GM18519 (cell line): ENCODE measurements around the gene TBX5.

Source experiments
- ATAC-seq: cut with Tn5 transposase; IDR thresholded peaks from one replicate; pipeline ENCODE4 v1.9.1; 2021; ENCODE audit warnings: mild to moderate bottlenecking, moderate library complexity; ENCODE audit not compliant: unreplicated experiment, low FRiP score

The TBX5 gene

GRCh38 chr12:114406984-114407841 lies 1.3 kb upstream of the TBX5 start:
- no peak for ATAC-seq

GRCh38 chr12:114406316-114406983 lies 506 bp upstream of the TBX5 start:
- no peak for ATAC-seq

DNA sequence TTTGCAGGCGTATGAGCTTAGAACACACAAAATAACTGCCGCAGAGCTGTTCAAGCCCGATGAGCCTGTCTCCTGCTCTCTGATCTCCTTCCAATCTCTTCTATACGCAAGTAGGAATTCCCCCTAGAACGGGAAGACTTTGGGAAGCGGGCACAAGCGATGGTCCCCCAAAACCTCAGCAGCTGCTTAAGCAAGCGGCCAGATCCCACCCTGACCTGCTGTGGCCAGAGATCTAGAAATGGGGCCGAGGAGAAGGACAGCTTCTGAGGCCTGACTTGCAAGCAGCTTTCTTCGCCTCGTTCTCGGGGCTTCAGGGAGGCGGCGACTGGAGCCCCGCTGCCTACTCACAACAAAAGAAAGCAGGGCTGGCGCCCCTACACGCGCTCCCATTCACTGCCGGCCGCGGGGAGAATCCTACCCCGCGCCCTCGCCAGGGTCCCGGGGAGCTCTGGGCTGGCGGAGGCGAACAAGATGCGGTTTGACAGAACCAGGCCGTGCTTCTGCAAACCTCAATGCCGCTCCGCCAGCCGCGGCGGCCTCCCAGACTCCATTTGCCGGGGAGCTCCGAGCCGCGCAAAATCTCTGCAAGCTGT lies 922 bp downstream of the TBX5 start:
- no peak for ATAC-seq

- ATAC-seq = no peak
Measured at GRCh38 chr12:114404083-114404925, 1.6 kb downstream of the TBX5 start.

DNA sequence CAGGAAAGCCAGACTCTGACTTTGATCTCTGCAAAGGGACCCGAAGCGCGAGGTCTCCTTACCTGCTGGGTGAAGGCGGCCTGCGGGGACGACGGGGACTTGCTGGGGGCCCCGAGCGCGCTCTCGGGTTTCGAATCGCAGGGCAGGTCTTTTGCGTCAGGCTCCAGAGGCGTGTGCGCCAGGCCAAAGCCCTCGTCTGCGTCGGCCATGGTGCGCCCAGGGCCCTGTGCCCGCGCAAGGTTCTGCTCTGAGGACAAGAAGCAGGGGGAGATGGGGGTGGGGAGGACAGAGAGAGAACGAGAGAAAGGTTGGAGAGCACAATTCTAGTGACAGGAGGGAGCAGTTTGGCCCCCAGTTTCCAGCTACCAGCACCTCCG lies 2.3 kb downstream of the TBX5 start:
- no peak for ATAC-seq

- no peak for ATAC-seq
Measured at GRCh38 chr12:114403011-114403689, 2.8 kb downstream of the TBX5 start.

- ATAC-seq = no peak
Measured at GRCh38 chr12:114402084-114402717, 3.7 kb downstream of the TBX5 start.

DNA sequence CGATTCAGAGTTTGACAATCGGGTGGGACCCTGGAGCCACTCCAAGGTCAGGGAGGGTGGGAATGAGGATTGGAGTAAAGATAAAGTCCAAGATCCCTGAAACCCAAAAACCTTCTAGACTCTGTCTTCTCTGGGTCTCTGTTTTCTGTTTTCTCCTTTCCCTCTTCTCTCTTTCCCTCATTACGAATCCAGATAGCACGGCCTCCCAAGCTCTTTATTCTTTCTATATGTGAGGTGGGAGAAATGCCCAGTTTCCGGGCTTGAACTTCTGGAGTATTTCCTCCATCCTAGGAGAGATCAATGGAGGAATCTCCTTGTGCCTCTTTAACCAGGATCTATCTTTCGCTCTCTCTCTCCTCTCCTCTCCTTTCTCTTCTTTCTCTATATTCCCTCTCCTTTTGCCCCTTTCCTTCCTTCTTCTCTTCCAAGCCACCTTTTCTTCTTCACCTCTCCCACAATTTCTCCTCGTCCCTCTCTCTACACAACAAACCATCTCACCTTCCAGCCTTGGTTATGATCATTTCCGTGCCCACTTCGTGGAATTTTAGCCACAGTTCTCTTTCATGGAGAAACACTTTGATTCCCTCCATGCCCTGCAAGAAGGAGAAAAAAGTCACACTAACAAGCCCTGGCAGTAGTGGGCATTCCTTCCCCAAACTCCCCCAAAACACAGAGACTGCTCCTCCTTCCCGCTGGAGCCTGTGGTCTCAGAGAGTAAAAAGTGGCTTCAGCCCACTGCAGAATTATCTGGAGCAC lies 4.4 kb downstream of the TBX5 start:
- ATAC-seq = no peak

DNA sequence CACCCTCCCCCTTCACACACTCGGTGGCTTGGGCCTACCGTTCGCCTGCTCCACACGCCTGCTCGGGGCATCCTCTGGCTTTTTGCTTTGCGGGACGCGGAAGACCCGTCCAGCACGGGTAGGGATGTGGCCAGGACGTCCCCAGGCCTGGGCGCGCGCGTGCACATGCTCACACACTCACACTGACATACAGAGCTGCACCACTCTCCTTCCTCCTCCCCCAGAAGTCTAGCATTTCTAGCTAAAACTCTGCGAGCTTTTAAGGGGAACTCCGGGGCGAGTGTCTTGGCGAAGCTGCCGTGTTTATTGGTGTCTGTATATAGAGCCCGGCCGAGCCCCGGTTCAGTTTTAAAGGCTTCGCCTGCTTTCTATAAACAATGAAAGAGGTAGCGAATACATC lies 5.0 kb downstream of the TBX5 start:
- ATAC-seq = no peak

DNA sequence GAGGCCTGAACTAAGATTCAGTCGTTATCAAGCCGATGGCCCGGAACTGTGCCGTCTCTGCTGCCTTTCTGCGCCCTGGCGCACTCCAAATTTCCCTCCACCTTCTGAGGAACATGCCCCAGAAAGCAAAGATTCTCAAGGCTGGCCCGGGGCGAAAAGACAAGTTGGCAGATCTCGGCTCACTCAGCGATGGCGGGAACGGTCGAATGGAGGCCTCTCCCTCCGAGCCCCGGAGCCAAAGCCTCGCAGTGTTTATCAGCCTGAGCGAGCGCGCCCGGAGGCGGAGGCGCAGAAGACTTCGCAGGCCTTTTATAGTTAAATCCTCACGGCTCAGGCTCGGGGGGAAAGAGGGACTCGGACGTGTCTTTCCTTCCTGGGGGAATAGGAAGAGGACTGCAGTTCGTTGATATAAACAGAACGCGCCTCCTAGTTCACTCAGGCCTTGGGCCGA lies 5.6 kb downstream of the TBX5 start:
- ATAC-seq = no peak

DNA sequence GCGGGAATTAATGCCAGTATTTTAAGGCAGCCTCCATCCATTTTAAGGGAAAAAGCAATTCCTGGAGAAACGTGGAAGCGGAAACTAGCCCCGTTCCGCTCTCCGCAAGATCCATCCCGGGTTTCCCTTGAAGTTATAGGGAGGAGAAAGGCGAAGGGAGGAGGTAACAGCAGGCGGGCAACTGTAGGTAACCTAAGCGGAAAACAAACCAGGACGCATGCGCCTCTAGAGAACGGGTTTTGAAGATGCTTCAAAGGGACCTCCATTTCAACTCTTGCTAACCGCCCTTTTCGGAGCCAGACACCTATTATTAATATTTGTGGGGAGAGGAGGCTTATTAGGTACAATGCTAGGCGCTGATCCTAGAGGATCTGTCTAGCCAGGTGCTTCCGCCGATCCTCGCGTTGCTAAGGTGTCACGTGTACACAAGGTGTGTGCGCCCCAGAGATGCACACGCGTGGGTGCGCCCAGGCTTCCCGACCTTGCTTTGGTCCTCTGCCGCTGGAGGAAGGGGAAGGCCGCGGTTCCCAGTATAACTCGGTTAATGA lies 6.2 kb downstream of the TBX5 start:
- no peak for ATAC-seq

GRCh38 chr12:114397978-114398881 lies 7.7 kb downstream of the TBX5 start:
- ATAC-seq = no peak

DNA sequence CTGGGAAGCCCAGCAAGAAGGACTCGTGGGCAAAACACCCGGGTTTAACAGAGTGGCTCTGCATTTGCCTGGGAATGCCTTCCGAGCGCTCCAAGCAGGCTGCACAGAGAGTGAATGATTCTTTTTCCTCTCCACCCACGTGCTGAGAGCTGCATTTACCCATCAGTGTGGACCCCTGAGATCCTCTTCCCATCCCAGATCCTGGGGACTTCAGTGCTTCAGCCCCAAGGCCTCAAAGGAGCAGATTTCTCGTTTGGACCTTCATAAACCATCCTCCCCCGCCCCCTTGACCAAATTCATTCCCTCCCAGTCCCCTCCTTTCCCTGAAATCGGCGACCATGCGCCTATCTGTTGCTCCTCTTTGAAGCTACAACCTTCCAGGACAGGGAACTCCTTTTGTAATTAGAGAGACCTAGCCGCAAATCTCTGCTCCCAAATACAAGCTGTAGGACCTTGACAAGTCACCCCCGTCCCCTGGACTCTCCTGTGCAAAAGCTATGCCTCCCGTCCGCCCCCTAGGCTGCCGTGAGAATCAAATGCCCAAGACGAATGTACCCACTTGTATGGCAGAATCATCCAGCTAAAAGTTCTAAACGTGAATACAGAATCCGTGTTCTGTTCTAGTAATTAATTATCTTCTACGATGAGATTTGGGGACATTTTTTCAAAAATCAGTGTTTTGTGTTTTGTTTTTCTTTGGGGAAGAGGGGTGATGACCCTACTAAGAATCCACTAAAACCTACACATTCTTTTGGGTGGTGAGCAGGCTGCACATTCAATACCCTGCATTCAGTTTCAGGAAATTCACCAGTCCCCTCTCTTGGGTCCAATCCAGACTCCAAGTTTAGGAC lies 8.8 kb downstream of the TBX5 start:
- ATAC-seq = no peak

DNA sequence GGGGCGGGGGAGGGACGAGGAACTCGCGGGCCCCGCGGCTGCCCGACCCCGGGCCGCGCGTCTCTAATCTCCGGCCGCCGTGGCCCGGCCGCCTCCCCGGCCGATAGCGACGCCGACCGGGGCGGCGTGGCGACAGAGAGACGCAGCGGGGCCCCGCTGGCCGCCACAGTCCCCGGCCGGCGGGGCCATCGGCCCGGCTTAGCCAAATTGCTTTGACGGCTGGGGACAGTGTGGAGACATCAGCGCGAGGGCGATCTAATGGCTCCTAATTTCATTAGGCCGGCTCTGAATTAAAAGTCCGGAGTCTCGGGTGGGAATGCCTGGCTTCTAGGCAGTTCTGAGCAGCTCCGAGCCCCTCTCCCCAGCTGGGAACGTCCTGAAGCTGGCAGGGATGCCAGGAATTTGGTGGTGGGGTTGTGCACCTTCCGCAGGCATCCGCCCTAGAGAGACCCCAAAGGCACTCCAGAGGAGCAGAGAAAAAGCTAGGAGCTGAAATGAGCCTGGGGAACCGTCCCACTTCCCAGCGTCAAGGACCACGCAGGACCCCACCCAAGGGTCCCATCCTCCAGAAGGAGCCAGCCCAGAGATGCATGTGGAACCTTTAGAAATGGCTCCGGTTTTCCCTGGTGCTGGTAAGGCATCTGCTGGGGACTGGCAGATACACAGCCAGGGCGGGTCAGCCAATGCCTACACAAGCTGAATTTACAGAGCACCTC lies 9.6 kb downstream of the TBX5 start:
- ATAC-seq = no peak

DNA sequence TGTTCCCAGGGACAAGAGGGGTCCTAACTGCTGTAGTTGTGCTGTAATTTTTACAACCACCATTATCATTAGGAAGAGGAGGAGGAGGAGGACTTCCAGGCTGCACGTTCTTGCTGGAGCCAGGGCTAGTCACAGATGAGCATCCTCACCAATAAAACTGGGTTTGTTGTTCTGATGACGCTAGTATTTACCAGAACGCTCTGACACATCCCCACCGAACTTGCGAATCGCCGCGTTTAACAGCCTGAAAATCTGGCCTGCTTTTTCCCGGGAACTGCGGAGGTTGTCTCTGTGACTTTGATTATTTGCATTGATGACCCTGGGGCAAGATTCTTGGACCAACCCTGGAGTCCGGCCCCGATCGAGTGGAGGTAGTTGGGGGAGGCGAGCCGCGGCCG lies 10.2 kb downstream of the TBX5 start:
- ATAC-seq = no peak

DNA sequence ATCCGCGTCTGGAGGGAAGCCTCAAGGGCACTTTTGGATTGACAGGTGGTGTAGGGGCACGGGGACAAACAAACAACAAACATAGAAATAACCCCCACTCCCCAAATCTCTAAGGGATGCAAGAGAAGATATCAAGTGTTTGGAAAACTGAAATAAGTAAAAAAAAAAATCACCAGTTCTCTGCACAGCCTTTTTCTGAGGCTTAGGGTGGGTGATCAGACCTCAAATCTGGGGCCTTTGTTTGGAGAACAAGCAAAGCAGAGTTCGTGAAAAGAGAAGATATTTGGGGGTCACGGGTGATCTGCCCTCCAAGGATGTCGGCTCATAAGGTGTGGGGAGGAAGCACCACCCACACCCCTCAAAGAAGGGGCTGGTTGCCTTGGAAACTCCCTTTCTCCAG lies 10.7 kb downstream of the TBX5 start:
- ATAC-seq = no peak
